Activated CD4-positive, alpha-beta T cell treated with anti-CD3 and anti-CD28 coated beads, Interleukin-10, Interleukin-2, amounts not matched to agents 100 ng/mL and 50 ng/mL, durations not matched to agents 16 hours and 8 hours (primary cell): ENCODE data around the gene MTRF1.

Experiments used
- DNase-seq: peaks from one replicate; pipeline ENCODE4 v3.0.0-alpha.2; 2020

Gene MTRF1, protein sequence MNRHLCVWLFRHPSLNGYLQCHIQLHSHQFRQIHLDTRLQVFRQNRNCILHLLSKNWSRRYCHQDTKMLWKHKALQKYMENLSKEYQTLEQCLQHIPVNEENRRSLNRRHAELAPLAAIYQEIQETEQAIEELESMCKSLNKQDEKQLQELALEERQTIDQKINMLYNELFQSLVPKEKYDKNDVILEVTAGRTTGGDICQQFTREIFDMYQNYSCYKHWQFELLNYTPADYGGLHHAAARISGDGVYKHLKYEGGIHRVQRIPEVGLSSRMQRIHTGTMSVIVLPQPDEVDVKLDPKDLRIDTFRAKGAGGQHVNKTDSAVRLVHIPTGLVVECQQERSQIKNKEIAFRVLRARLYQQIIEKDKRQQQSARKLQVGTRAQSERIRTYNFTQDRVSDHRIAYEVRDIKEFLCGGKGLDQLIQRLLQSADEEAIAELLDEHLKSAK

DNA sequence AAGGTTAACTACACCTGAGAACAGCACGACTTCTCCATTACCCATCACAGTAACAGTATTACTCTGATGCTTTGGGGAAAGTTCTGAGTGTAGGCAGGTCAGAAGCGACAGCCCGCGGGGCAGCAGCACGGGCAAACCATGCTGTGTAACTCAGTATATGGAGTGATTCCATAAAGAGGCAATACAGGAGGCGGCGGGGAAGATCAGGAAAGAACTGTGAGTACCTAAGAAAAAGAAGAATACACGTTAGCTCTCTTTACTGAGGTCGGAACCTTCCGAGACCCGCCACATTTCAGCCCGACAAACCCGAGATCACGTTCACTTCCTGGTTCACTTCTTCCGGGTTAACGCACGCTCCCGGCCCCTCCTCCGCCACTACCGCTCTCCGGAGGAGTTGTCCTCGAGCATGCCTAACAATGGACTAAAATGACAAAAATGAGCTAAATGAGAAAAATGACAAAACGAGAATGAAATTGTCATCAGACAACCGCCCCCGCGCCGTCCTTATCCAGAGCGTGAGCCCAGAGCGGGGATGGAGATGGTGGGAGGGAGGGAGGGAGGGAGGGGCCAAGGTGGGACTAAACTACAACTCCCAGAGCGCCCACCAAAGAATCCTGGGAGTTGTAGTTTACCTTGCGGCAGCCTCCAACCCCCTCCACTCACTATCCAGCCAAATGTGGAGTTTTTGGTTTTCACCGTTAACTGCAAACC is at the start of gene MTRF1:
Gene MTRF1 (minus strand): TSS at position 316 of the 711 bp plus-strand sequence. CDS start 2,669 bp downstream, outside the sequence.
- DNase-seq, result peak; percentile 85

DNA sequence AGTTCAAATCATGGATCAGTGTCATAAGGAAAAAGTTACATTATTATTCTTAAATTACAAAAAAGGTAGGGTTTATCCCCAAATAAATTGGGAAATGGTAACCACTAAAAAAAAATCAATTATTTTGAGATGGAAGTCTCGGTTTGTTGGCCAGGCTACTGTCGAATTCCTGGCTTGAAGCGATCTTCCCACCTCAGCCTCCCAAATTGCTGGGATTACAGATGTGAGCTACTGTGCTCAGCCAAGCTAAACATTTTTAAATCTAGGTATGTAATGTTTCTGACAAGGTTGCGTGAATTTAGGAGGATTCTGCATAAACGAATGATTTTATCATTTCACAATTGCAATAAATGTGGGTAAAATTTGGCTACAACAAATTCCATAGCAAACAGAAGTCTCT is 49.7 kb upstream of the MTRF1 start:
- no peak for DNase-seq

GRCh38 chr13:41312176-41312500 is 48.8 kb upstream of the MTRF1 start:
- DNase-seq, result peak; percentile 27

GRCh38 chr13:41311406-41312175 is 48.2 kb upstream of the MTRF1 start:
- DNase-seq, result peak; percentile 64

GRCh38 chr13:41310963-41311405 is 47.6 kb upstream of the MTRF1 start, which contains the start of gene NAA16:
NAA16 (plus strand) TSS chr13:41311267; CDS start chr13:41311529, 262 bp downstream.
- DNase-seq, result peak; percentile 97

GRCh38 chr13:41307884-41308640 is 44.7 kb upstream of the MTRF1 start:
- no peak for DNase-seq

DNA sequence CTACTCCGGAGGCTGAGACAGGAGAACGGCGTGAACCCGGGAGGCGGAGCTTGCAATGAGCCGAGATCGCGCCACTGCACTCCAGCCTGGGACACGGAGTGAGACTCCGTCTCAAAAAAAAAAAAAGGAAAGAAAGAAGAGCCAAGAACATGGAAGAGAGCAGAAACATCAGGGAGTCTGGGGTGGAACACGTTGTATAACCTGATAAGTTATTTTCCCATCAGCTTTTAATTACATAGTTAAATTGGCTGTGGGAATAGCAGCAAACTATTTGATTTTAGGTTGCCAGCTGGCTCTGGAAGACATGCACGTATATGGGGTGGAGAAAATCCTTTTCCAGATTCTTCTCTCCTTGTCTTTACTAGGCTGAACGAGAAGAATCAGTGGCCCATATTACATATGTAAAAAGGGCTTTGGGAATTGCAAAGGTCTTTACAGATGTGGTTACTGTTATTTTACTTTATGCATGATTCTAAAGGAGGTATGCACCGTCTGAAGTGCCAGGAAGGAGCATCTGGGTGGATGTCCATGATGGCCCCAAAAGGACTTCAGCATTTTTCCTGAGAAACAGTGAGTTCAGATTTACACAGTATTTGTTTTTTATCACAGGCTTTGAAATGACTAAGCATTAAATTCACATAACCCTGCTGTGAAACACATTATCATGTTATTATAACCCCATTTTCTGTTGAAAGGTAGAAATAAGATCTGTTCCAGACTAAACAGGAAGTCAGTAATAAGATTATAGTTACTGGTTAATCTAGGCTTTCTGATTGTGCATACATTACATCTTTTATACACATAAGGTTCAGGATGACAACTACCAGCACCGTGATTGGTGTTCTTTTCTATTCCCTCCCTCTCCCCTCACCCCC is 43.1 kb upstream of the MTRF1 start:
- DNase-seq, result no peak

DNA sequence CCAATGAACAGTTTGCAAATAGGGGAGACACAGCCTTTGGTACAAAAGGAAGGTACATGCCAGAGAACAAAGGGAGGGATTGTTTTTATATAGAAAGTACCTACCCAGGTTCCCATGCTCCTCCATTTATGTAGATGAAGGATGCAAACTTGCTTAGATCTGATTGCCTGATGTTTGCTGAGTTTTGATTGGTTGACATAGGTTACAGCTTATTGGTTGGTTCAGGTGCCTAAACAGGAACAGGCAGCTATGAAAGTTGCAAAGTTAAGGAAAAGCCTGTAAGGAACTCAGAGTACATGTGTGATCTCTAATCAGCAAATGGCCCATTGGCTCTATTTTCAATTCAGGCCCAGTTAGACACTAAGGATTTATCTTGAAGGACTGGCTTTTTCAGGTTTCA is 41.2 kb upstream of the MTRF1 start:
- no peak for DNase-seq

- no peak for DNase-seq
Measured at GRCh38 chr13:41302743-41303142, 39.4 kb upstream of the MTRF1 start.

GRCh38 chr13:41299316-41300094 is 36.1 kb upstream of the MTRF1 start:
- DNase-seq, result no peak

- no peak for DNase-seq
Measured at GRCh38 chr13:41296879-41297646, 33.7 kb upstream of the MTRF1 start.

GRCh38 chr13:41295973-41296372 is 32.6 kb upstream of the MTRF1 start:
- DNase-seq, result no peak

GRCh38 chr13:41294914-41295313 is 31.5 kb upstream of the MTRF1 start:
- no peak for DNase-seq

GRCh38 chr13:41293272-41293671 is 29.9 kb upstream of the MTRF1 start:
- DNase-seq, result no peak

- DNase-seq, result no peak
Measured at GRCh38 chr13:41291246-41291645, 27.9 kb upstream of the MTRF1 start.

DNA sequence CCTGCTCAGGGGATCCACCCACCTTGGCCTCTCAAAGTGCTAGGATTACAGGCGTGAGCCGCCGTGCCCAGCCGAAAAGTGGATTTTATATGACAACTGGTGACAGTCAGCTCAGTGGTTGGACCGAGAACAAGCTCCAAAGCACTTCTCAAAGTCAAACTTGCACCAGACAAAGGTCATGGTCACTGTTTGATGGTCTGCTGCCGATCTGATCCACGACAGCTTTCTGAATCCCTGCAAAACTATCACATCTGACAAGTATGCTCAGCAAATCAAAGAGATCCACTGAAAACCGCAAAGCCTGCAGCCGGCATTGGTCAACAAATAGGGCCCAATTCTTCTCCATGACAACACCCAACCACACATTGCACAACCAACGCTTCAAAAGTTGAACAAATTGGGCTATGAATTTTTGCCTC is 26.1 kb upstream of the MTRF1 start:
- no peak for DNase-seq

- DNase-seq, result no peak
Measured at GRCh38 chr13:41286370-41286769, 23.0 kb upstream of the MTRF1 start.

GRCh38 chr13:41284512-41285288 is 21.3 kb upstream of the MTRF1 start:
- no peak for DNase-seq

DNA sequence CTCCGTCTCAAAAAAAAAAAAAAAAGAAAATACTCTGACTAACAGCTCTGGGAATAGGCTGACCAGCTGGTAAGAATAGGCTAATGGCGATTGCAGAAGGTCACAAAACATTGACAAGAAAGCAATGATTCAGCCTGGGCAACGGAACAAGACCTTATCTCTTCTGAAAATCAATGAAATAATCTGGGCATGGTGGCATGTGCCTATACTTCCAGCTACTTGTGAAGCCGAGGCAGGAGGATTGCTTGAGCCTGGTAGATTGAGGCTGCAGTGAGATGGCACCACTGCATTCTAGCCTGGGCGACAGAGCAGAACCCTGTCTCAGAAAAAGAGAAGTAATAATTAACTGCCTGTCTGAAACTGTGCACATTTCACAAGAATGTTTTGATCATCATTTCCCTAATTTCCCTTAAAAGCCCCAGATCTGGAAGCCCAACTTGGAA is 18.8 kb upstream of the MTRF1 start:
- DNase-seq, result no peak
